GM23338 (cell line): Measurements from ENCODE around the gene CLDN9. TPM values are rescaled to one million over a fixed set of nuclear protein-coding genes. Genes with fewer than 3 reads are reported as not detected.
A peak's percentile ranks its signal among the peaks of the same experiment; 100 is the strongest.

Experiments
- ATAC-seq: fragments of 200-7000 bp; cut with Tn5 transposase; 3 replicates; pipeline ENCODE4 v1.9.1; 2020
- DNase-seq: peaks from one replicate; pipeline ENCODE4 v3.0.0-alpha.2; 2015; ENCODE audit warnings: low spot score
- H2AFZ ChIP-seq: fragments of 200-600 bp; sonication (generic); 2 replicates; pipeline ENCODE4 v1.8.0; 2016; ENCODE audit warnings: antibody characterized with exemption, mild to moderate bottlenecking, moderate library complexity
- H3F3A ChIP-seq: fragments of 200-600 bp; sonication (generic); replicated peaks from 2 replicates; pipeline ENCODE4 v1.8.0; 2017; ENCODE audit warnings: antibody characterized with exemption, mixed run types, low read depth
- H3K27ac ChIP-seq: fragments of 200-600 bp; sonication (generic); 2 replicates; pipeline ENCODE4 v1.6.1; 2016; ENCODE audit warnings: low read depth
- H3K27me3 ChIP-seq: fragments of 200-600 bp; sonication (generic); 2 replicates; pipeline ENCODE4 v1.8.0; 2016; ENCODE audit warnings: mild to moderate bottlenecking, mixed run types, moderate library complexity; ENCODE audit not compliant: insufficient read depth
- H3K36me3 ChIP-seq: fragments of 200-600 bp; sonication (generic); 2 replicates; pipeline ENCODE4 v1.8.0; 2016; ENCODE audit warnings: mild to moderate bottlenecking; ENCODE audit not compliant: insufficient read depth
- H3K4me1 ChIP-seq: fragments of 200-600 bp; sonication (generic); 2 replicates; pipeline ENCODE4 v1.8.0; 2016; ENCODE audit warnings: mild to moderate bottlenecking, moderate library complexity; ENCODE audit not compliant: insufficient read depth
- H3K4me2 ChIP-seq: fragments of 200-600 bp; sonication (generic); 2 replicates; pipeline ENCODE4 v1.7.1; 2017; ENCODE audit warnings: mixed run types
- H3K4me3 ChIP-seq: fragments of 200-600 bp; sonication (generic); 2 replicates; pipeline ENCODE4 v1.6.1; 2016; ENCODE audit warnings: mixed run types
- H3K79me2 ChIP-seq: fragments of 200-600 bp; sonication (generic); replicated peaks from 2 replicates; pipeline ENCODE4 v1.8.0; 2017; ENCODE audit warnings: mild to moderate bottlenecking; ENCODE audit not compliant: insufficient read depth
- H3K9me2 ChIP-seq: fragments of 200-600 bp; sonication (generic); 2 replicates; pipeline ENCODE4 v1.8.0; 2017; ENCODE audit not compliant: insufficient read depth
- H4K20me1 ChIP-seq: fragments of 200-600 bp; sonication (generic); replicated peaks from 2 replicates; pipeline ENCODE4 v1.8.0; 2017; ENCODE audit warnings: mild to moderate bottlenecking; ENCODE audit not compliant: insufficient read depth
- H3K27ac Mint-ChIP-seq: 2 replicates; pipeline ENCODE4 v1.8.0; 2020; ENCODE audit warnings: inconsistent platforms, mild to moderate bottlenecking, moderate library complexity, mixed read lengths
- H3K27me3 Mint-ChIP-seq: 3 replicates; pipeline ENCODE4 v1.8.0; 2022; ENCODE audit warnings: low read depth, mild to moderate bottlenecking, moderate library complexity, mixed read lengths, inconsistent platforms; ENCODE audit not compliant: insufficient read depth, poor library complexity
- H3K36me3 Mint-ChIP-seq: 3 replicates; pipeline ENCODE4 v1.8.0; 2021; ENCODE audit warnings: low read depth, mild to moderate bottlenecking, inconsistent platforms, moderate library complexity, mixed read lengths
- H3K4me1 Mint-ChIP-seq: 3 replicates; pipeline ENCODE4 v1.8.0; 2020; ENCODE audit warnings: mild to moderate bottlenecking, inconsistent platforms, mixed read lengths
- H3K4me3 Mint-ChIP-seq: 3 replicates; pipeline ENCODE4 v1.8.0; 2021; ENCODE audit warnings: moderate library complexity, mild to moderate bottlenecking, inconsistent platforms, mixed read lengths
- H3K9me3 Mint-ChIP-seq: 3 replicates; pipeline ENCODE4 v1.8.0; 2020; ENCODE audit warnings: moderate library complexity, mild to moderate bottlenecking, inconsistent platforms, mixed read lengths
- CREB1 ChIP-seq: fragments of 250-450 bp; sonication (Bioruptor Pico); IDR thresholded peaks from 2 replicates; pipeline ENCODE4 v1.5.0; 2020; ENCODE audit warnings: low read depth, mild to moderate bottlenecking, moderate library complexity
- CTCF ChIP-seq, 2 experiments: fragments of 200-600 bp in 1 of 2; sonication (generic) in 1 of 2; conservative IDR thresholded peaks; 2 replicates each; pipeline versions ENCODE4 v1.5.1 to v1.6.1; 2016 to 2017; ENCODE audit warnings: antibody characterized with exemption in 2 of 2, low read depth in 2 of 2, mild to moderate bottlenecking in 2 of 2, moderate library complexity in 1 of 2
- EZH2 ChIP-seq: fragments of 200-600 bp; sonication (generic); IDR thresholded peaks from one replicate; pipeline ENCODE4 v1.8.0; 2017; ENCODE audit warnings: antibody characterized with exemption, mild to moderate bottlenecking, low read depth; ENCODE audit not compliant: unreplicated experiment
- EZH2phosphoT487 ChIP-seq: fragments of 200-600 bp; sonication (generic); IDR thresholded peaks from one replicate; pipeline ENCODE4 v1.8.1; 2018; ENCODE audit warnings: antibody characterized with exemption; ENCODE audit not compliant: unreplicated experiment
- JUNB ChIP-seq: IDR thresholded peaks from one replicate; pipeline ENCODE4 v1.6.1; 2016; ENCODE audit warnings: antibody characterized with exemption; ENCODE audit not compliant: unreplicated experiment
- POLR2AphosphoS5 ChIP-seq: IDR thresholded peaks from 2 replicates; pipeline ENCODE4 v1.6.1; 2016; ENCODE audit warnings: antibody characterized with exemption, low read depth
- ZNF114 ChIP-seq: fragments of 250-450 bp; sonication (Bioruptor Pico); IDR thresholded peaks from 2 replicates; pipeline ENCODE4 v1.5.0; 2020; ENCODE audit warnings: mild to moderate bottlenecking, moderate library complexity
- ZNF331 ChIP-seq: fragments of 250-450 bp; sonication (Bioruptor Pico); IDR thresholded peaks from 2 replicates; pipeline ENCODE4 v1.5.0; 2020; ENCODE audit warnings: low read depth, mild to moderate bottlenecking, moderate library complexity
- polyA plus RNA-seq: library from polyadenylated mRNA; unstranded; fragments of >200 nt; fragmentation: Nextera tagmentation; extraction: Ambion mirVana; gene quantifications from 2 replicates; pipeline ENCODE4 v1.2.1, GENCODE V29; 2016
- small RNA-seq: library from RNA; depleted of rRNA; stranded (forward); fragments of <200 nt; gene quantifications from one replicate; pipeline ENCODE3, GENCODE V24; 2014; ENCODE audit warnings: low replicate concordance
- total RNA-seq: library from RNA; depleted of rRNA; stranded (reverse); fragments of >200 nt; shearing (Covaris generic); gene quantifications from 2 replicates; pipeline ENCODE4 v1.2.3, GENCODE V29; 2014; rRNA removed
- TF ChIP-seq, protein P1 (sequence below): IDR thresholded peaks from 2 replicates; pipeline ENCODE4 v1.6.1; 2016; ENCODE audit warnings: antibody characterized with exemption
- TF ChIP-seq, protein P2 (sequence below): IDR thresholded peaks from one replicate; pipeline ENCODE4 v1.6.1; 2018; ENCODE audit warnings: antibody characterized with exemption; ENCODE audit not compliant: unreplicated experiment

CLDN9 gene
- total and polyA plus RNA-seq, 2 experiments from 2014 or later, result 1.8 to 3.0 TPM

DNA sequence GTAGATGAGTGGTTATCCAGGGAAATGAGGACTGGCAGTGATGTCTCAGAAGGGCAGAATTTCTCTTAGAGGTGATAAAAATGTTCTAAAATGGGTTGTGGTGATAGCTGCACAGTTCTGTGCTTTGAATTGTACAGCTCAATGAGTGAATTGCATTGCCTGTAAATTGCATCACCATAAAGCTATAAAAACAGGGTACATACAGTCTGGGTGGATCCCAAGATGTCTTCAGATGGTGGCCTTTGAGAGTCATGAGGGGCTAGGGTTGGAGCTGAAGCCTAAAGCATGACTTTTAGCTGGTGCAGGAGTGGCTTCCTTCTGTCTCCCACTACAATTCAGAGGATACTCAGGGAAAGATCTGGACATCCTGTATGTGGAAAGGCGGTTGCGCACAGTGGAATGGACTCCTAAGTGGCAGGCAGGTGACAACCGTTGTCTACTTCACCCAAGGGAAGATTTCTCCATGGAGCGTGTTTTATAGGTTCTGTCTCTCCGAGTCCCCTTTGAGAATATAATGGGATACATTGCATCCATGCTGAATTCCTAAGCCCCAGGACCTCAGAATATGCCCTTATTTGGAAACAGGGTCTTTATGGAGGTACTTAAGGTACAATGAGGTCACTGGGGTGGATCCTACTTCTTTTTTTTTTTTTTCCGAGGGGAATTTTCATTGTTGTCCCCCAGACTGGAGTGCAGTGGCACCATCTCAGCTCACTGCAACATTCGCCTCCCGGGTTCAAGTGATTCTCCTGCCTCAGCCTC is 51.1 kb downstream of the CLDN9 start:
- 0 out of 2 replicates have a peak overlapping the region, but pooled peaks have one; percentile 39 for H2AFZ ChIP-seq
- no peaks in the 10 kb centered on the region for H3K9me3 Mint-ChIP-seq
- H3F3A ChIP-seq, result peaks cover 9% of the 10 kb centered on the region; the same call in 1 of the 2 replicates
- peak overlapping the region; percentile 60; the same call in 1 of the 2 replicates for H3K27ac ChIP-seq
- H3K4me3 Mint-ChIP-seq, result no peak overlapping the region
- no peak for ATAC-seq
- no peaks in the 10 kb centered on the region for H4K20me1 ChIP-seq
- H3K27me3 Mint-ChIP-seq, result peaks cover 31% of the 10 kb centered on the region
- no peak overlapping the region for H3K27ac Mint-ChIP-seq
- no peaks in the 10 kb centered on the region for H3K9me2 ChIP-seq
- peaks cover 14% of the 10 kb centered on the region for H3K4me1 ChIP-seq
- peak; percentile 57 for DNase-seq
- no peaks in the 10 kb centered on the region for H3K79me2 ChIP-seq
- H3K27me3 ChIP-seq, result 0 out of 2 replicates have a peak, but pooled peaks cover 4% of the 10 kb centered on the region
- H3K36me3 Mint-ChIP-seq, result no peaks in the 10 kb centered on the region; the same call in 2 of the 3 replicates
- no peak overlapping the region for H3K4me3 ChIP-seq
- H3K4me2 ChIP-seq, result no peak overlapping the region
- TF ChIP-seq ZNF331 (CRISPR knock-in tag), result no peak
- no peak for TF ChIP-seq CTCF (conservative IDR thresholded peaks at IDR 0.05; ENCODE audit: low read depth in 2 of 2)
- no peak for TF ChIP-seq CREB1 (CRISPR knock-in tag)
- no peak for TF ChIP-seq ZNF114 (CRISPR knock-in tag)
- TF ChIP-seq POLR2AphosphoS5, result no peak
- TF ChIP-seq, protein P1, sequence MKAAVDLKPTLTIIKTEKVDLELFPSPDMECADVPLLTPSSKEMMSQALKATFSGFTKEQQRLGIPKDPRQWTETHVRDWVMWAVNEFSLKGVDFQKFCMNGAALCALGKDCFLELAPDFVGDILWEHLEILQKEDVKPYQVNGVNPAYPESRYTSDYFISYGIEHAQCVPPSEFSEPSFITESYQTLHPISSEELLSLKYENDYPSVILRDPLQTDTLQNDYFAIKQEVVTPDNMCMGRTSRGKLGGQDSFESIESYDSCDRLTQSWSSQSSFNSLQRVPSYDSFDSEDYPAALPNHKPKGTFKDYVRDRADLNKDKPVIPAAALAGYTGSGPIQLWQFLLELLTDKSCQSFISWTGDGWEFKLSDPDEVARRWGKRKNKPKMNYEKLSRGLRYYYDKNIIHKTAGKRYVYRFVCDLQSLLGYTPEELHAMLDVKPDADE, result no peak
- no peak for TF ChIP-seq EZH2
- TF ChIP-seq JUNB, result no peak
- TF ChIP-seq EZH2phosphoT487, result no peak
- TF ChIP-seq, protein P2, sequence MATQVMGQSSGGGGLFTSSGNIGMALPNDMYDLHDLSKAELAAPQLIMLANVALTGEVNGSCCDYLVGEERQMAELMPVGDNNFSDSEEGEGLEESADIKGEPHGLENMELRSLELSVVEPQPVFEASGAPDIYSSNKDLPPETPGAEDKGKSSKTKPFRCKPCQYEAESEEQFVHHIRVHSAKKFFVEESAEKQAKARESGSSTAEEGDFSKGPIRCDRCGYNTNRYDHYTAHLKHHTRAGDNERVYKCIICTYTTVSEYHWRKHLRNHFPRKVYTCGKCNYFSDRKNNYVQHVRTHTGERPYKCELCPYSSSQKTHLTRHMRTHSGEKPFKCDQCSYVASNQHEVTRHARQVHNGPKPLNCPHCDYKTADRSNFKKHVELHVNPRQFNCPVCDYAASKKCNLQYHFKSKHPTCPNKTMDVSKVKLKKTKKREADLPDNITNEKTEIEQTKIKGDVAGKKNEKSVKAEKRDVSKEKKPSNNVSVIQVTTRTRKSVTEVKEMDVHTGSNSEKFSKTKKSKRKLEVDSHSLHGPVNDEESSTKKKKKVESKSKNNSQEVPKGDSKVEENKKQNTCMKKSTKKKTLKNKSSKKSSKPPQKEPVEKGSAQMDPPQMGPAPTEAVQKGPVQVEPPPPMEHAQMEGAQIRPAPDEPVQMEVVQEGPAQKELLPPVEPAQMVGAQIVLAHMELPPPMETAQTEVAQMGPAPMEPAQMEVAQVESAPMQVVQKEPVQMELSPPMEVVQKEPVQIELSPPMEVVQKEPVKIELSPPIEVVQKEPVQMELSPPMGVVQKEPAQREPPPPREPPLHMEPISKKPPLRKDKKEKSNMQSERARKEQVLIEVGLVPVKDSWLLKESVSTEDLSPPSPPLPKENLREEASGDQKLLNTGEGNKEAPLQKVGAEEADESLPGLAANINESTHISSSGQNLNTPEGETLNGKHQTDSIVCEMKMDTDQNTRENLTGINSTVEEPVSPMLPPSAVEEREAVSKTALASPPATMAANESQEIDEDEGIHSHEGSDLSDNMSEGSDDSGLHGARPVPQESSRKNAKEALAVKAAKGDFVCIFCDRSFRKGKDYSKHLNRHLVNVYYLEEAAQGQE, result no peak
- peaks cover 24% of the 10 kb centered on the region for H3K4me1 Mint-ChIP-seq
- H3K36me3 ChIP-seq, result no peaks in the 10 kb centered on the region

Small RNA genes within 50 kb of the gene (small RNA-seq; reads per million reads assigned to genes)
- not detected for gene LINC00514

Other genes with a start within 250 kb of the CLDN9 start
- 278 and 696 TPM in 2 replicates for gene ELOB, start 235.6 kb upstream of the CLDN9 start, total RNA-seq
- 756 and 851 TPM in 2 replicates for gene ELOB, start 235.6 kb upstream of the CLDN9 start, polyA plus RNA-seq
- gene PRSS33, start 225.4 kb upstream of the CLDN9 start, total RNA-seq, result 0.47 and 1.4 TPM in 2 replicates
- 0.24 TPM in 2 replicates for gene PRSS33, start 225.4 kb upstream of the CLDN9 start, polyA plus RNA-seq
- gene PRSS41, start 214.5 kb upstream of the CLDN9 start, total RNA-seq, result not detected in 2 replicates
- gene PRSS41, start 214.5 kb upstream of the CLDN9 start, polyA plus RNA-seq, result not detected in 2 replicates
- 1.1 and 2.4 TPM in 2 replicates for gene PRSS21, start 195.7 kb upstream of the CLDN9 start, total RNA-seq
- 3.1 and 4.0 TPM in 2 replicates for gene PRSS21, start 195.7 kb upstream of the CLDN9 start, polyA plus RNA-seq
- gene ZG16B, start 182.6 kb upstream of the CLDN9 start, total RNA-seq, result not detected in 2 replicates
- not detected in 2 replicates for gene ZG16B, start 182.6 kb upstream of the CLDN9 start, polyA plus RNA-seq
- 2.0 and 4.6 TPM in 2 replicates for gene PRSS22, start 154.8 kb upstream of the CLDN9 start, total RNA-seq
- 1.3 and 2.1 TPM in 2 replicates for gene PRSS22, start 154.8 kb upstream of the CLDN9 start, polyA plus RNA-seq
- gene FLYWCH2, start 129.7 kb upstream of the CLDN9 start, total RNA-seq, result 45.0 and 48.7 TPM in 2 replicates
- gene FLYWCH2, start 129.7 kb upstream of the CLDN9 start, polyA plus RNA-seq, result 30.9 and 38.6 TPM in 2 replicates
- gene FLYWCH1, start 101.0 kb upstream of the CLDN9 start, total RNA-seq, result 22.9 and 29.3 TPM in 2 replicates
- gene FLYWCH1, start 101.0 kb upstream of the CLDN9 start, polyA plus RNA-seq, result 6.0 and 7.5 TPM in 2 replicates
- 16.1 and 17.6 TPM in 2 replicates for gene KREMEN2, start 48.6 kb upstream of the CLDN9 start, total RNA-seq
- 4.7 and 4.9 TPM in 2 replicates for gene KREMEN2, start 48.6 kb upstream of the CLDN9 start, polyA plus RNA-seq
- 17.7 and 29.3 TPM in 2 replicates for gene PAQR4, start 43.6 kb upstream of the CLDN9 start, total RNA-seq
- gene PAQR4, start 43.6 kb upstream of the CLDN9 start, polyA plus RNA-seq, result 7.0 and 8.8 TPM in 2 replicates
- 82.1 and 100 TPM in 2 replicates for gene PKMYT1, start 32.5 kb upstream of the CLDN9 start, total RNA-seq
- gene PKMYT1, start 32.5 kb upstream of the CLDN9 start, polyA plus RNA-seq, result 90.9 and 104 TPM in 2 replicates
- gene CLDN6, start 5.3 kb downstream of the CLDN9 start, total RNA-seq, result 961 and 1,028 TPM in 2 replicates
- 537 and 551 TPM in 2 replicates for gene CLDN6, start 5.3 kb downstream of the CLDN9 start, polyA plus RNA-seq
- gene TNFRSF12A, start 7.4 kb downstream of the CLDN9 start, total RNA-seq, result 78.0 and 100.0 TPM in 2 replicates
- gene TNFRSF12A, start 7.4 kb downstream of the CLDN9 start, polyA plus RNA-seq, result 152 and 155 TPM in 2 replicates
- 17.5 and 30.2 TPM in 2 replicates for gene HCFC1R1, start 11.0 kb downstream of the CLDN9 start, total RNA-seq
- 192 and 211 TPM in 2 replicates for gene HCFC1R1, start 11.0 kb downstream of the CLDN9 start, polyA plus RNA-seq
- 71.4 and 86.6 TPM in 2 replicates for gene THOC6, start 11.1 kb downstream of the CLDN9 start, total RNA-seq
- 90.6 and 96.1 TPM in 2 replicates for gene THOC6, start 11.1 kb downstream of the CLDN9 start, polyA plus RNA-seq
- gene BICDL2, start 24.0 kb downstream of the CLDN9 start, total RNA-seq, result 17.5 and 18.4 TPM in 2 replicates
- 12.7 and 13.4 TPM in 2 replicates for gene BICDL2, start 24.0 kb downstream of the CLDN9 start, polyA plus RNA-seq
- gene MMP25, start 33.6 kb downstream of the CLDN9 start, total RNA-seq, result 15.9 and 18.8 TPM in 2 replicates
- 6.1 and 7.7 TPM in 2 replicates for gene MMP25, start 33.6 kb downstream of the CLDN9 start, polyA plus RNA-seq
- 2.3 TPM in 1 of 2 replicates, not detected in the other for gene IL32, start 52.7 kb downstream of the CLDN9 start, total RNA-seq
- 6.1 and 7.7 TPM in 2 replicates for gene IL32, start 52.7 kb downstream of the CLDN9 start, polyA plus RNA-seq
- 434 and 519 TPM in 2 replicates for gene ZSCAN10, start 86.4 kb downstream of the CLDN9 start, total RNA-seq
- 217 and 220 TPM in 2 replicates for gene ZSCAN10, start 86.4 kb downstream of the CLDN9 start, polyA plus RNA-seq
- 29.1 and 29.9 TPM in 2 replicates for gene ZNF205, start 99.7 kb downstream of the CLDN9 start, total RNA-seq
- 15.7 and 16.6 TPM in 2 replicates for gene ZNF205, start 99.7 kb downstream of the CLDN9 start, polyA plus RNA-seq
- gene ZNF213, start 122.1 kb downstream of the CLDN9 start, total RNA-seq, result 10.4 and 10.6 TPM in 2 replicates
- gene ZNF213, start 122.1 kb downstream of the CLDN9 start, polyA plus RNA-seq, result 2.9 and 3.5 TPM in 2 replicates
- 0.38 TPM in 1 of 2 replicates, not detected in the other for gene OR1F1, start 175.3 kb downstream of the CLDN9 start, total RNA-seq
- gene OR1F1, start 175.3 kb downstream of the CLDN9 start, polyA plus RNA-seq, result not detected in 2 replicates
- 9.7 and 12.5 TPM in 2 replicates for gene ZNF200, start 222.2 kb downstream of the CLDN9 start, total RNA-seq
- gene ZNF200, start 222.2 kb downstream of the CLDN9 start, polyA plus RNA-seq, result 8.0 and 9.2 TPM in 2 replicates
- gene MEFV, start 243.7 kb downstream of the CLDN9 start, total RNA-seq, result 0.07 and 0.19 TPM in 2 replicates
- not detected in 2 replicates for gene MEFV, start 243.7 kb downstream of the CLDN9 start, polyA plus RNA-seq